SU-DHL-6 (cell line): Measurements from ENCODE around the gene EXT2.

Experiments used
- CTCF ChIP-seq: fragments of 200-600 bp; sonication (generic); IDR thresholded peaks from one replicate; pipeline ENCODE4 v1.5.1; 2017; ENCODE audit warnings: antibody characterized with exemption, mild to moderate bottlenecking, low read length, moderate library complexity; ENCODE audit not compliant: insufficient read depth, poor library complexity, severe bottlenecking
- EZH2phosphoT487 ChIP-seq: fragments of 200-600 bp; sonication (generic), shearing (Covaris generic); conservative IDR thresholded peaks from 2 replicates; pipeline ENCODE4 v1.6.1; 2018; ENCODE audit warnings: mild to moderate bottlenecking, antibody characterized with exemption, low read length, moderate library complexity, mixed read lengths

GRCh38 chr11:44072757-44073658 is 22.5 kb upstream of the EXT2 start:
- TF ChIP-seq CTCF: no peak
- no peak for TF ChIP-seq EZH2phosphoT487
